Activated T-cell treated with anti-CD3 and anti-CD28 coated beads, Interleukin-2, amount 50 U/mL, for 4 hours (primary cell): ENCODE data around the gene AKT2. TPM values are rescaled to one million over a fixed set of nuclear protein-coding genes. Genes with fewer than 3 reads are reported as not detected.

Source experiments
- ATAC-seq, 2 donors: fragments of 200-7000 bp; cut with Tn5 transposase; one replicate each; pipeline ENCODE4 v1.10.0; 2021
- DNase-seq: peaks from one replicate; pipeline ENCODE4 v3.0.0-alpha.2; 2020
- H3K27me3 Mint-ChIP-seq: one replicate; pipeline ENCODE4 v1.8.0; 2021; ENCODE audit warnings: low read depth, mixed read lengths
- H3K36me3 Mint-ChIP-seq: one replicate; pipeline ENCODE4 v1.8.0; 2022; ENCODE audit warnings: mixed read lengths; ENCODE audit not compliant: insufficient read depth
- H3K4me1 Mint-ChIP-seq: one replicate; pipeline ENCODE4 v1.8.0; 2021; ENCODE audit warnings: low read depth, mixed read lengths
- H3K4me3 Mint-ChIP-seq: one replicate; pipeline ENCODE4 v1.8.0; 2021; ENCODE audit warnings: mild to moderate bottlenecking, moderate library complexity, mixed read lengths
- H3K9me3 Mint-ChIP-seq: one replicate; pipeline ENCODE4 v1.8.0; 2021; ENCODE audit warnings: mixed read lengths
- total RNA-seq, 3 donors: library from RNA; stranded (reverse); gene quantifications; one replicate each; pipeline ENCODE4 v1.2.1, GENCODE V29; 2021

The AKT2 gene
- total RNA-seq, 3 donors from 2014 or later: 147 to 158 (median 151) TPM

DNA sequence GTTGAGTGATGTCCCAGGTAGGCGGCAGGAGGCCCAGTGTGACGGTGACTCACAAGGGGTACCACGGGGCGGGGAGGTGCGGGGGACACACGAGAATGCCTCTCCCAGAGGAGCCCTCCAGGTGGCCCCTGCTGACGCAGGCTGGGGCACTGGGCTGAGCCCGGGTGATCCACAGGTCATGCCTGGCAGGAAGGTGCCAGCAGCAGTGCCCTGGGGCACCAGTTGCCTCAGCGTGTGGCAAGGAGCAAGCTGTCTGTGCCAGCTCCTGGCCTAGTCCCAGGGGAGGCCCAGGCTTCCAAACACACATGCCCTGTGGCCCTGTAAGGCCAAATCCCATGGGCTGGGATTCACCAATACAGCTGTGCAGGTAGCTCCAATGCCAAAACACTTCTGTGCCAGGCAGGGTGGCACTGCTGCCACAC lies 28.0 kb downstream of the AKT2 start:
- H3K36me3 Mint-ChIP-seq: peaks cover 29% of the 10 kb centered on the region
- H3K4me3 Mint-ChIP-seq: no peak overlapping the region
- H3K9me3 Mint-ChIP-seq: no peaks in the 10 kb centered on the region
- no peaks in the 10 kb centered on the region for H3K27me3 Mint-ChIP-seq
- DNase-seq (no peak), ATAC-seq (no peak)
- peaks cover 20% of the 10 kb centered on the region for H3K4me1 Mint-ChIP-seq

DNA sequence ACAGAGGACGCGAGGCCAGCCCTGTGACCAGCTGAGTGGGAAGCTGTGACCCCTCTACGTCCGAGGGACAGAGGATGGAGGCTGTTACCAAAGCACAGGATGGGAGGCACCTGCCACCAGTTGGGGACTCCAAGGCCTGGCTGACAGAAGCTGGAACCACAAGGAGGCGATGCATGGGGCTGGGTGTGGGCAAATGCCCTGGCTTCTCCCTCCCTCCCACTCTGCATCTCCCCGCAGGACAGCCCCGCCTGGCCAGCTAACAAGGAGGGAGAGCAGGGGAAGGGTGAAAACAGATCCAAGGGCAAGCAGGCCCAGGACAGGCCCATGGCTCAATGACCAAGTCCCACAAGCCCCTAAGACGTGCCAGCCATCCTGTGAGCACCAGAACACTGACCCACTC lies 28.6 kb downstream of the AKT2 start:
- H3K9me3 Mint-ChIP-seq: no peaks in the 10 kb centered on the region
- ATAC-seq (no peak), DNase-seq (no peak)
- peaks cover 20% of the 10 kb centered on the region for H3K4me1 Mint-ChIP-seq
- H3K4me3 Mint-ChIP-seq: no peak overlapping the region
- no peaks in the 10 kb centered on the region for H3K27me3 Mint-ChIP-seq
- peaks cover 31% of the 10 kb centered on the region for H3K36me3 Mint-ChIP-seq

DNA sequence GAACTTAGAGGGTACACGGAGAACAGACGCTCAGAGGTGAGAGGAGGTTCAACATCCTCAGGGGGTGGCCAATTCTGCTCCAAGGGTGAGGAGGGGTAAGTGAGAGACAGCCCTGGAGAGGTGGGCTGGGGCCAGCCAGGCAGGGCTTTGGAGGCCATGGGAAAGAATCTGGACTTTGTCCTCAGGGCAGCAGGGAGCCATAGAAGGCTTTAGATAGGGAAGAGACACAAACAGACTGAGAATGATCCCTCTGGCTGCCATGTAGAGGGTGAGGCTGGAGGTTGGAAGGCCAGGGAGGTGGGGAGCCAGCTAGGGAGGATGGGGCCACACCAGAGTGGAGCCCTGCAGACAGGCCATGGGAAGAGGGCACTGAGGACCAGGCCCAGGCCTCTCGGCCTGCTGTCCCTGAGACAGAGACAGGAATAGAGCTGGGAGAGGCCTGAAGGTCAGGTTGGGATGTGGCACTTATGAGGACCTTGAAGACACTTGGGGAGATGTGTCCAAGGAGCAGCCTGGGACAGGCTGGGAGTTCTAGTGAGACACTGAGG lies 29.5 kb downstream of the AKT2 start:
- Mint-ChIP-seq H3K9me3 (no peaks in the 10 kb centered on the region), H3K36me3 (peaks cover 30% of the 10 kb centered on the region), H3K27me3 (no peaks in the 10 kb centered on the region), H3K4me3 (no peak overlapping the region), H3K4me1 (peaks cover 19% of the 10 kb centered on the region)
- no peak for ATAC-seq
- DNase-seq: no peak

DNA sequence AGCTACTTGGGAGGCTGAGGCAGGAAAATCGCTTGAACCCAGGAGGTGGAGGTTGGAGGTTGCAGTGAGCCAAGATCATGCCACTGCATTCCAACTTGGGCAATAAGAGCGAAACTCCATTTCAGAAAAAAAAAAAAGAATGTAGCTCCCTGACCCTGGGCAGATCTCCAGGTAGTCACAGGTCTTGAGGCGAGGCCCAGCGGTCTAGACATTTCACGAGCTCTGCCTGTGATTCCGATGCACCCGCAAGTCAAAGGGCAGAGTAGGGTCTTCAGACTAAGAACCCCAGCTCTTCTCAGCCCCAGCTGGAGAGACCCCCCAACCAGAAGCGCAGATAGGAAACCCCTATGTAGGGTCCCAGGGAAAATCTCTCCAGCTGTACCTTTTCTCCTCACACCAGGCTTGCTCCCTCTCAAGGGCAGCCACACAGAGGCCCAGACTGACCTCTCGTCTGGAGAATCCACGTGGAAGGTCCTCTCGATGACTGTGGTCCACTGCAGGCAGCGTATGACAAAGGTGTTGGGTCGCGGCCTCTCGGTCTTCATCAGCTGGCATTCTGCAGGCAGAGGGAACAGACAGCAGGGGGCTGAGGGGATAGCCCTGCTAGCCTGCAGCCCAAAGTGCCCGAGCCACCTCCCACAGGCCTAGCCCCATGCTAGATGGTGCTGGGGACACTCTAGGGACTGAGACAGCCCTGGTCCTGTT lies 30.3 kb downstream of the AKT2 start:
- H3K9me3 Mint-ChIP-seq: no peaks in the 10 kb centered on the region
- peaks cover 31% of the 10 kb centered on the region for H3K36me3 Mint-ChIP-seq
- no peaks in the 10 kb centered on the region for H3K27me3 Mint-ChIP-seq
- H3K4me3 Mint-ChIP-seq: no peak overlapping the region
- DNase-seq: no peak
- H3K4me1 Mint-ChIP-seq: peaks cover 18% of the 10 kb centered on the region
- ATAC-seq: no peak

DNA sequence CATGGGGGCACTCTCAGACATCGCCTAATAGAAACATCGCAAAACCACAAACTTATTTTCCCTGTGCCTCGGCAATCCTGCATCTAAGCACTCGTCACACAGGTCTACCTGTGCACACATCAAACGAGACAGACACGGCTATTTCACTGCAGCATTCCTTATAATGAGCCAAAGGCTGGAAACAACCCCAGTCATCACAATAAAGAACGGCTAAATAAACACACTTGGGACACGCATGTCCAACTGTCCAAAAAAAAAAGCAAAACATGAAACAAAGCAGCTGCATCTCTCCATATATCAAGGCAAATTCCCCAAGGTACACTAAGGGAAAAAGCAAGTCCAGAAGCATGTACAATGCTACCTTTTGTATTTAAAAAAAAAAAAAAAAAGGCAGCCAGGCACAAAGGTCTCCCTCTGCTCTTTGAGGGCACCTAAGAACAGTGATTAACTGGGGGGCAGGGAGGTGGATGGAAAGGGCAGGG lies 31.5 kb downstream of the AKT2 start:
- Mint-ChIP-seq H3K4me3 (no peak overlapping the region), H3K4me1 (peaks cover 15% of the 10 kb centered on the region), H3K9me3 (no peaks in the 10 kb centered on the region), H3K36me3 (peaks cover 34% of the 10 kb centered on the region), H3K27me3 (no peaks in the 10 kb centered on the region)
- DNase-seq: no peak
- ATAC-seq: no peak

DNA sequence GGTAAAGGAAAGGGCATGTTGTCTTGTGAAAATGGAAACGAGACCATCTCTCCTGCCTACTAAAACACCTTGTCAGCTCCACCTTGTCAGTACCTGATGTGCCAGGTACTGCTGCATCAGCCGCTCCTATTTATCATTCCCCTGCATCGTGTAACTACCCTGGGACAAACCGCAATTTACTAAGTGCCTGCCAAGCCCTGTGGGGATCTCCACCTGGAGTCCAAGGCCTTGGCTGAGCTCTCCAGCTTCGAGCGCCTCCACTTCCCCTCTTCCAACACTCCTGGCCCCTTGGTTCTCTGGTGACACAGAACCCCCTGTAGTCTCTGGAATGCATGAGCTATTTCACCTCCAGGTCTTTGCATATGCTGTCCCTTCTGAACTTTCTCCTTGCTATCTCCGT lies 32.8 kb downstream of the AKT2 start:
- Mint-ChIP-seq H3K36me3 (peaks cover 34% of the 10 kb centered on the region), H3K4me1 (peaks cover 16% of the 10 kb centered on the region), H3K27me3 (no peaks in the 10 kb centered on the region), H3K4me3 (no peak overlapping the region), H3K9me3 (no peaks in the 10 kb centered on the region)
- DNase-seq (no peak), ATAC-seq (no peak)

DNA sequence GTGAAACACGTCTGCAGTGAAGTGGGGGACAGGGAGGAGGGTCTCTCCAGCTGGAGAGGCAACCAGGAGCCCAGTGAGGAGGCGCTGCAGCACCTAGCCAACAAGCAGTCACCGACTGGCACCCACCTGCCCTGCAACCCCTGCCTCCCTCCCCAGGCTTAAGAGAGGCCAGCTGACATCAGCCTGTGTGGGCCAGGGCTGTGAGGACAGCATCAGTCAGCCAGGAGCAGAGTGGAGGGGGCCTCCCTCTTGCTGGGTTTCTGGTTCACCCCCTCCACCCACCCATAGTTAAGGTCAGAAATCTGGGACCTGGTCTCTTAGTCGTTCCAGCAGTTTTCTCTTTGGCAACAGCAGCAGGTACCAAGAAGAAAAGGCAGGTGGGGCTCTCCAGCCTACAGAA lies 33.2 kb downstream of the AKT2 start:
- Mint-ChIP-seq H3K36me3 (peaks cover 34% of the 10 kb centered on the region), H3K4me3 (no peak overlapping the region), H3K4me1 (peaks cover 16% of the 10 kb centered on the region), H3K27me3 (no peaks in the 10 kb centered on the region), H3K9me3 (no peaks in the 10 kb centered on the region)
- DNase-seq (no peak), ATAC-seq (no peak)

DNA sequence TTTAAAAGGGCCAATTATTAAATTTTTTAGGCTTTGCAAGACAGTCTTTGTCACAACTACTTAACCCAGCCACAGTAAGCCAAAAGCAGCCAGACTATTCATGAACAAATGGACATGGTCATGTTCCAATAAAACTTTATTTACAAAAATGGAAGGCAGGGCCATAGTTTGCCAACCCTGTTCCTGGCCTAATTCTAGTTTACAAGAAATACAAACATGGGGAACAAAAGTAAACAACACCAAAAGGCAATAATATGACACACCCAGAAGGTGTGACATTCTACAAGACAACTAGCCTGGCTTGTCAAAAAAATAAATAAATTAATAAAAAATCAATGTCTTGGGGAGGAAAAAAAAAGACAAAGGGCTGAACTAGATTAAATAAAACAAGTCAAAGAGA lies 33.9 kb downstream of the AKT2 start:
- Mint-ChIP-seq H3K36me3 (peaks cover 34% of the 10 kb centered on the region), H3K4me3 (no peak overlapping the region), H3K9me3 (no peaks in the 10 kb centered on the region), H3K27me3 (no peaks in the 10 kb centered on the region), H3K4me1 (peaks cover 15% of the 10 kb centered on the region)
- DNase-seq: no peak
- ATAC-seq: no peak

DNA sequence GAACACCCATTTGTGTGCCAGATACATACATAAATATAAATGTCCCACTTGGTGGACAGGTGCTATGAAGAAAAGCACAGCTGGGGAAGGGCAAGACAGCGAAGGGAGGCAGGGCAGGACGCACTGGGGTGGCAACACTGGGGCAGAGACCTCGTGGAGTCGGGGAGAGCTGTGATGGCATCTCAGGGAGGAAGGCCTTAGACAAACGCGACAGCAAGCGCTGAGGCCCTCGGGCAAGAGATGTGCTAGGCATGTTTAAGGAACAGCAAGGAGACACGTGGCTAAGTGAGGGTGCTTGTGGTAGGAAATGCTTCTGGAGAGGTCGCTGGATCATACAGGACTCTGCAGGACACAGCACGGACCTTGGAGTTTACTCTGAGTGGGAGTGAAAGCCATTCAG lies 35.4 kb downstream of the AKT2 start:
- Mint-ChIP-seq H3K4me1 (peaks cover 15% of the 10 kb centered on the region), H3K27me3 (no peaks in the 10 kb centered on the region), H3K9me3 (no peaks in the 10 kb centered on the region), H3K4me3 (no peak overlapping the region), H3K36me3 (peaks cover 19% of the 10 kb centered on the region)
- DNase-seq: no peak
- no peak for ATAC-seq

DNA sequence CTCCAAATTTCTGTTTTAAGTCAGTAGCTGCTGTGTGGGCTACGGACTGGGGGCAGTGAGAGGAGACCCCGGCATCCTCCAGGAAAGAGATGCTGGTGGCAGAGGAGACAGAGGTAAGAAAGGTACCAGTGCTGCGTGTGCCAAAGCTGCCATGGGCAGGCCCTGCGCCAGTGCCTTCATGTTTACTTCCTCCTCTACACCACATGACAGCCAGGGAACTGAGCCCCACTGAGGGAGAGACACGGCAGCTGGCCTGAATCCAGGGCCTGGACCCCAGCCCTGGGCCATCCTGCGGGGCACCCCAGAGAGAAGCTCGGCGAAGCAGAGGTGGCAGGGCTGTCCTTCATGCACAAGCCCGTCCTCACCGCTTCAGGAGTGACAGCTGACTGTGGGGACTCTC lies 35.9 kb downstream of the AKT2 start:
- H3K9me3 Mint-ChIP-seq: no peaks in the 10 kb centered on the region
- ATAC-seq (no peak), DNase-seq (no peak)
- H3K36me3 Mint-ChIP-seq: peaks cover 20% of the 10 kb centered on the region
- no peaks in the 10 kb centered on the region for H3K27me3 Mint-ChIP-seq
- H3K4me3 Mint-ChIP-seq: no peak overlapping the region
- H3K4me1 Mint-ChIP-seq: peaks cover 15% of the 10 kb centered on the region

DNA sequence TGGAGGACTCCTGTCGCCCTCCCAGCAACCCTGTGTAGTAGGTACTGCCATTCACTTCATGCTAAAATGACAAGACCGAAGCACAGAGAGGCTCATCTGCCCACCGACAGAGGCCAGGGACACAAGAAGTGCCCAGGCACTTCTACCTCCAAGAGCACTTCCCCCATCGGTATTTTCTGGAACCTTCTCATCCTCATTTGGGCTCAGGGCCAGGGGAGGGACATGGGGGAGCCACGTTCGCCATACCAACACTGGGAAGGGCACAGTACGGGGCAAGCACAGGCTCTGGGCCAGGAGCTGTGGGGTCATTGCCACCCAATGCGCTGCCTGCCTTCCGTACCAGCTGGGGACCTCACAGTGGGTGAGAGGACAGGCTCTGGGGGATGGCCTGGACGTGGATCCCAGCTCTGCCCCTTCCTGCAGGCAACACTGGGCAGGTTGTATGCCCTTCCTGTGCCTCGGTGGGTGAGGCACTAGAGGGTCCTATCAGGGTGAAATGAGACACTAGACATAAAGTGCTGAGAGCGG lies 37.3 kb downstream of the AKT2 start:
- H3K4me3 Mint-ChIP-seq: no peak overlapping the region
- peaks cover 15% of the 10 kb centered on the region for H3K4me1 Mint-ChIP-seq
- no peaks in the 10 kb centered on the region for H3K9me3 Mint-ChIP-seq
- peaks cover 13% of the 10 kb centered on the region for H3K36me3 Mint-ChIP-seq
- H3K27me3 Mint-ChIP-seq: no peaks in the 10 kb centered on the region
- ATAC-seq (no peak), DNase-seq (no peak)

DNA sequence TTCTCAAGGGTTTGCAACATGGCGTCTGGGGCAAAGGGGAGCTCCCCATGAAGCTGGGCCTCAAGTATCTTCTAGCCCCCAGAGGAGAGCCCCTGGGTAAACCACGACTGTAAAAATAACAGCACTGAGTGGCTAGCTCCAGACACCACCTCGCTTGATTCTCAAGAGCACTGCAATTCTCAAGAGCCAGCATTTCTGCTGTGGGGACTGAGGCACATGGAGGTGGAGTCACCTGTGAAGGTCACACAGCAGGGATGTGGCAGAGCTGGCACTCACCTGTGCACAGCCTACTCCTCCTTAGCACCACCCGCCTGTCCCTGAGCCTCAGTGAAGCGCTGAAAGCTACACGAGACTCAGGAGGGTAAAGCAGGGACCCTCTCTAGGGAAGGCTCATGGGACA lies 38.0 kb downstream of the AKT2 start:
- DNase-seq: no peak
- no peak overlapping the region for H3K4me3 Mint-ChIP-seq
- H3K9me3 Mint-ChIP-seq: no peaks in the 10 kb centered on the region
- peaks cover 8% of the 10 kb centered on the region for H3K36me3 Mint-ChIP-seq
- H3K27me3 Mint-ChIP-seq: no peaks in the 10 kb centered on the region
- H3K4me1 Mint-ChIP-seq: peaks cover 10% of the 10 kb centered on the region
- no peak for ATAC-seq

DNA sequence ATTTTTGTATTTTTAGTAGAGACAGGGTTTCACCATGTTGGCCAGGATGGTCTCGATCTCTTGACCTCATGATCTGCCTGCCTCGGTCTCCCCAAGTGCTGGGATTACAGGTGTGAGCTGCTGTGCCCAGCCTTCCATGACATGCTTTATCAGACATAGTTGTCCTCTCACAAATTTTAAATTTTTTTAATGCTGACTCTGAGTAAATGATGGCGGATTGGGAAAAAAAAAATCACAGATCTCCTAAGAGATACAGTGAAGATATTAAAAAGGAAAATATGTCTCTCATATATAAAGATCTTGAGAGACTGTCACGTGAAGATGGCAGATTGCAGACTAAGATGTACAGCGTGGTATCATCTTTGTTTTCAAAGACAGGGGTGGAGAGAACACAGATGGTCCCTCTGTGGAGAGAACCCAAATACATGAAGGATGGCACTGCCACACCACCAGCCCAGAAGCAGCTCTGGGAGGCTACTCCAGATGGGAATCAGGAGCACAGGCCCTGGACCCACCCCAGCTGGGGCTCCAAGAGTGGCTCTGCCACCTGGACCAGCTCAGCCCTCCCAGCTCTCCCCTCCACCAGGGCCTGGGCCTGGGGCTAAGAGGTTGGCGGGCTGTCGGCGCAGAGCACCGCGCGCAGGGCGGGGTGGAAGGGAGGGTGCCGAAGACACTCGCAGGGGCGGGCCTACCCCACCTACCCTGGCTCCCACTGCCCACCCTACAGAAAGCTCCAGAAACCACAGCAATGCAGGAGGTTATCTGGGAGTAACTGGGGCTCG lies 38.7 kb downstream of the AKT2 start:
- no peak overlapping the region for H3K4me3 Mint-ChIP-seq
- peaks cover 5% of the 10 kb centered on the region for H3K36me3 Mint-ChIP-seq
- DNase-seq: no peak

DNA sequence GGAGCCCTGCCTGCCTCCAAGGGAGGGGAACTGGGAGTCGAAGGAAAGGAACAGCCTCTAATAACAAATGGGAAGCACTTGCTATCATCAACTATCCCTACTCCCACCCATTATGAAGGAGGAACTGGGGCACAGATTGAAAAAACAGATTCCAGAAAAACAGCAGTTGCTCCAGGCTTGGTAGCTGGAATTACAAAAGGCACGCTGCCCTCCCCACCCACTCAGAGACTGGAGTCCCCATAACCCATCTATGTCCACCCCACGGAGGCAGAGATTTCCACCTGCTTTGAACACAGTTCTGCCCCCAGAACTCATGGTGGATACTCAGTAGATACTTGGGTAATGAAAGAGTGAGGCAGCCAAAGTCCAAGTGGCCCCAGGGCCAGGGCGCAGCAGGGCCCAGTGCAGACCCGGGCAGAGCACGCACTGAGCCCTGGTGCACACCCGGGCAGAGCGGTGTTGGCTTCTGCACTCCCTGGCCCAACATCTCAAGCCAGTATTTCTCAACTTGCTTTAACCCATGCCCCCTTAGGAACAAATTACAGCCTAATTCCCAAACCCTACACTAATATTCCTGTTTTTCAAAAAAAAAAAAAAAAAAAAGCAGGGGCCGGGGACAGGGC lies 39.5 kb downstream of the AKT2 start:
- H3K9me3 Mint-ChIP-seq: no peaks in the 10 kb centered on the region
- DNase-seq: no peak
- H3K4me3 Mint-ChIP-seq: no peak overlapping the region
- no peaks in the 10 kb centered on the region for H3K27me3 Mint-ChIP-seq
- H3K4me1 Mint-ChIP-seq: peaks cover 9% of the 10 kb centered on the region
- H3K36me3 Mint-ChIP-seq: peaks cover 8% of the 10 kb centered on the region
- no peak for ATAC-seq

More for the DNA sequence above, 38.7 kb downstream of the AKT2 start:
- peaks cover 9% of the 10 kb centered on the region for H3K4me1 Mint-ChIP-seq
- no peak for ATAC-seq
- no peaks in the 10 kb centered on the region for H3K9me3 Mint-ChIP-seq
- no peaks in the 10 kb centered on the region for H3K27me3 Mint-ChIP-seq
